ENCODE measurements around the gene RPTOR.
"Not testable (repeated sequence)": the region's sequence is repeated elsewhere in the genome, so short reads cannot be mapped to it uniquely, and the experiment has no call there.

The RPTOR gene

DNA sequence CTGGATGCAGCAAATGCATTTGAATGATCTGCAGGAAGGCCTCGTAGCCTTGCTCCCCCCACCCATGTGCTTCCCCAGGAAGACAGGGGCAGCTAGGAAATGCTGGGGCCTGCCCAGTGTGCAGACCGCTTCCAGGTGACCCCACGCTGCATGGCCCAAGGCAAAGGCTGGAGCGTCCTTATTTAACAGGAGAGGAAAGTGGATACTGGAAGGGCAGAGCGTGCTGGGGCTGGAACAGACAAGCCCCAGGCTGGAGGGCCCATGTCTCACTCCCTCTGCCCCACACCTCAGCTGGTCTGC lies 42.1 kb upstream of the RPTOR start:
- Histone ChIP-seq H3K36me3 (ENCODE audit: insufficient read depth, low read length) (no peaks in the 10 kb centered on the region), H3K9me3 (ENCODE audit: low read depth, low read length) (no peaks in the 10 kb centered on the region), H3K27ac (no peak overlapping the region), H3K4me3 (no peak overlapping the region), H3K9ac (ENCODE audit: insufficient read length) (no peak overlapping the region)
- DNase-seq (ENCODE audit: low read depth, low spot score): no peak
- TF ChIP-seq FOXP2 (optimal IDR thresholded peaks at IDR 0.05; ENCODE audit: control extremely low read depth, extremely low read length, insufficient read depth) (no peak), POLR2AphosphoS5 (IDR thresholded peaks at IDR 0.05; ENCODE audit: borderline replicate concordance, low read depth, low read length) (no peak), EZH2 (IDR thresholded peaks at IDR 0.05) (no peak)

- no peak overlapping the region for H3K9ac ChIP-seq (ENCODE audit: insufficient read length)
- no peaks in the 10 kb centered on the region for H3K9me3 ChIP-seq (ENCODE audit: low read depth, low read length)
- no peak for DNase-seq (ENCODE audit: low read depth, low spot score)
- no peak for TF ChIP-seq FOXP2 (optimal IDR thresholded peaks at IDR 0.05; ENCODE audit: control extremely low read depth, extremely low read length, insufficient read depth)
- TF ChIP-seq EZH2 (IDR thresholded peaks at IDR 0.05): no peak
- no peak for TF ChIP-seq POLR2AphosphoS5 (IDR thresholded peaks at IDR 0.05; ENCODE audit: borderline replicate concordance, low read depth, low read length)
- no peak overlapping the region for H3K4me3 ChIP-seq
- no peaks in the 10 kb centered on the region for H3K36me3 ChIP-seq (ENCODE audit: insufficient read depth, low read length)
- no peak overlapping the region for H3K27ac ChIP-seq
These were observed 41.6 kb upstream of the RPTOR start for GRCh38 chr17:80503031-80503430.

DNA sequence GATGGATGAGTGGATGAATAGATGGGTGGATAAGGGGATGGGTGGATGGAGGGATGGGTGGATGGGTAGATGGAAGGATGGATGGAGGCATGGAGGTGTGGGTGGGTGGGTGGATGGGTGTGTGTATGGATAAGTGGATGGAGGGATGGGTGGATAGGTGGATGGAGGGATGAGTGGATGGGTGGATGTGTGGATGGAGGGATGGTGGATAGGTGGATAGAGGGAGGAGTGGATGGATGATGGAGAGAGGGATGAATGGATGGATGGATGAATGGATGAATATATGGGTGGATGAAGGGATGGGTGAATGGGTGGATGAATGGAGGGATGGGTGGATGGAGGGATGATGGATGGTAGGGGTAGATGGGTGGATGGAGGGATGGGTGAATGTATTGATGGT lies 40.7 kb upstream of the RPTOR start:
- H3K9ac ChIP-seq (ENCODE audit: insufficient read length): no peak overlapping the region
- no peaks in the 10 kb centered on the region for H3K9me3 ChIP-seq (ENCODE audit: low read depth, low read length)
- H3K4me3 ChIP-seq: no peak overlapping the region
- DNase-seq (ENCODE audit: low read depth, low spot score): no peak
- H3K27ac ChIP-seq: no peak overlapping the region
- TF ChIP-seq POLR2AphosphoS5 (IDR thresholded peaks at IDR 0.05; ENCODE audit: borderline replicate concordance, low read depth, low read length) (no peak), FOXP2 (optimal IDR thresholded peaks at IDR 0.05; ENCODE audit: control extremely low read depth, extremely low read length, insufficient read depth) (no peak), EZH2 (IDR thresholded peaks at IDR 0.05) (no peak)
- no peaks in the 10 kb centered on the region for H3K36me3 ChIP-seq (ENCODE audit: insufficient read depth, low read length)

DNA sequence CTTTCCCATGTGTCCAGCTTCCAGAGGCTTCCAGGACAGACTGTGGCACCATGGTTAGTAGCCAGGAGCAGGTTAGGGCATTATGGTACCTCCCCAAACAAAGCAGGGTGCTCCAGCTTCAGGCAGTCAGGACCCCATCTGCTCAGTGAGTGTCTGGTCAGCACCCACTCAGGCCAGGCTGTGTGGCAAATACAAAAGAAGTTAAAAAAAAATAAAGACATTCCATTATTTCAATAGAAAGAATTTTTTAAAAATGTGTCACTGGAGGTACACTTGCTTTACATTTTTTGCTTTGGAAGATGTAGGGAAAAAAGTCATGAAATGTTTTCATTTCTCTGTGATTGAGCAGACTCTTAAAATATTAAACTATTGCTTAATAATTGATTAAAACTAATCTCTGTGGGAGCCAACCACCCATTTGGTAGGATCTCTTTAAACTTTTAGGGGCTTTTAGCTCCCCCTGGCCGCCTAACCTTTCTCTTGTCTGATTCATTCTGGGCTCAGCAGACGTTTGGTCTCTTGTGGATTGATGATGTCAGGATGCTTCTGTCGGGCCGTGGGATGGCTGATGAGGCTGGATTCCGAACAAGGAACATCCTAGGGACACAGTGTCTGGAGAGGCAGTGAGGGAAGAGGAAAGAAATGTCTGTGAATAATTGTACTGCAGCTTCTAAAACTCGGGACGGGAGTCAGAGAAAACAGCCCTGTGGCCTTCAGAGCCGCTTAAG lies 39.8 kb upstream of the RPTOR start:
- no peak overlapping the region for H3K27ac ChIP-seq
- no peaks in the 10 kb centered on the region for H3K9me3 ChIP-seq (ENCODE audit: low read depth, low read length)
- TF ChIP-seq POLR2AphosphoS5 (IDR thresholded peaks at IDR 0.05; ENCODE audit: borderline replicate concordance, low read depth, low read length) (no peak), EZH2 (IDR thresholded peaks at IDR 0.05) (no peak), FOXP2 (optimal IDR thresholded peaks at IDR 0.05; ENCODE audit: control extremely low read depth, extremely low read length, insufficient read depth) (no peak)
- no peaks in the 10 kb centered on the region for H3K36me3 ChIP-seq (ENCODE audit: insufficient read depth, low read length)
- DNase-seq (ENCODE audit: low read depth, low spot score): no peak
- H3K4me3 ChIP-seq: no peak overlapping the region
- no peak overlapping the region for H3K9ac ChIP-seq (ENCODE audit: insufficient read length)

- not testable (repeated sequence) for H3K4me3 ChIP-seq; H3K9ac ChIP-seq (ENCODE audit: insufficient read length); H3K36me3 ChIP-seq (ENCODE audit: insufficient read depth, low read length); H3K27ac ChIP-seq; DNase-seq (ENCODE audit: low read depth, low spot score); H3K9me3 ChIP-seq (ENCODE audit: low read depth, low read length)
These were observed 37.5 kb upstream of the RPTOR start for GRCh38 chr17:80507177-80507576.

GRCh38 chr17:80507965-80508364 lies 36.7 kb upstream of the RPTOR start:
- Histone ChIP-seq H3K36me3 (ENCODE audit: insufficient read depth, low read length) (no peaks in the 10 kb centered on the region), H3K9ac (ENCODE audit: insufficient read length) (no peak overlapping the region), H3K4me3 (no peak overlapping the region), H3K27ac (no peak overlapping the region), H3K9me3 (ENCODE audit: low read depth, low read length) (no peaks in the 10 kb centered on the region)
- DNase-seq (ENCODE audit: low read depth, low spot score): no peak
- TF ChIP-seq EZH2 (IDR thresholded peaks at IDR 0.05): no peak
- no peak for TF ChIP-seq POLR2AphosphoS5 (IDR thresholded peaks at IDR 0.05; ENCODE audit: borderline replicate concordance, low read depth, low read length)
- no peak for TF ChIP-seq FOXP2 (optimal IDR thresholded peaks at IDR 0.05; ENCODE audit: control extremely low read depth, extremely low read length, insufficient read depth)

DNA sequence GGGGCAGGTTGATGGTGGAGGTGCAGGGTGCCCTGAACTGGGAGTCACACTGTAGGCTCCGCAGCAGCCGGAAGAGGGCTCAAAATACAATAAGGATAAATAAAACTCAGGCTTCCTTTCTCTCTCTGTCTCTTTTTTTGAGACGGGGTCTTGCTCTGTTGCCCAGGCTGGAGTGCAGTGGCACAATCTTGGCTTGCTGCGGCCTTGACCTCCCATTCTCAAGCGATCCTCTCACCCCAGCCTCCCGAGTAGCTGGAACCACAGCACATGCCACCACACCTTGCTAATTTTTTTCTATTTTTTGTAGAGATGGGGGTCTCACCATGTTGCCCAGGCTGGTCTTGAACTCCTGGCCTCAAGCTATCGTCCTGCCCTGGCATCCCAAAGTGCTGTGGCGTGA lies 35.3 kb upstream of the RPTOR start:
- TF ChIP-seq FOXP2 (optimal IDR thresholded peaks at IDR 0.05; ENCODE audit: control extremely low read depth, extremely low read length, insufficient read depth) (no peak), EZH2 (IDR thresholded peaks at IDR 0.05) (no peak), POLR2AphosphoS5 (IDR thresholded peaks at IDR 0.05; ENCODE audit: borderline replicate concordance, low read depth, low read length) (no peak)
- no peaks in the 10 kb centered on the region for H3K36me3 ChIP-seq (ENCODE audit: insufficient read depth, low read length)
- no peak overlapping the region for H3K9ac ChIP-seq (ENCODE audit: insufficient read length)
- H3K4me3 ChIP-seq: no peak overlapping the region
- no peaks in the 10 kb centered on the region for H3K9me3 ChIP-seq (ENCODE audit: low read depth, low read length)
- no peak for DNase-seq (ENCODE audit: low read depth, low spot score)
- no peak overlapping the region for H3K27ac ChIP-seq

- TF ChIP-seq EZH2 (IDR thresholded peaks at IDR 0.05) (no peak), POLR2AphosphoS5 (IDR thresholded peaks at IDR 0.05; ENCODE audit: borderline replicate concordance, low read depth, low read length) (no peak), FOXP2 (optimal IDR thresholded peaks at IDR 0.05; ENCODE audit: control extremely low read depth, extremely low read length, insufficient read depth) (no peak)
- Histone ChIP-seq H3K9ac (ENCODE audit: insufficient read length) (no peak overlapping the region), H3K27ac (no peak overlapping the region), H3K36me3 (ENCODE audit: insufficient read depth, low read length) (no peaks in the 10 kb centered on the region), H3K9me3 (ENCODE audit: low read depth, low read length) (no peaks in the 10 kb centered on the region), H3K4me3 (no peak overlapping the region)
- no peak for DNase-seq (ENCODE audit: low read depth, low spot score)
These were observed 34.5 kb upstream of the RPTOR start for GRCh38 chr17:80510132-80510531.

DNA sequence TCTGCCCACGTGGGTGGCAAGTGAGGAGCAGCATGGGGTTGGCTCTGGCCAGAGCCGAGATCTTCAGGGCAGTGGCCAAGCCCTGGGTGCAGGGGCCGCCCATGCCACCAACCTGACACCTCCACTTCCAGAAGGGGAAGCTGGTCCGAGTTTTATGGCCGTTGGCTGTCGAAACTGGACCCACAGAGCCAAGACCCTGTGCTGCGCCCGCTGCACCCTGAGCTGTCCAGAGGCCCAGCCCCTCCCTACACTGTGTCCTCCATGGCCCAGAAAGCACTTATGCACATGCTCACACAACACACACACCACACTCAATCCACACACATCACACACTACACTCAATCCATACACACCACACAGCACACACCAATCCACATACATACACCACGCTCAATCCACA lies 33.9 kb upstream of the RPTOR start:
- H3K9me3 ChIP-seq (ENCODE audit: low read depth, low read length): no peaks in the 10 kb centered on the region
- no peak for TF ChIP-seq FOXP2 (optimal IDR thresholded peaks at IDR 0.05; ENCODE audit: control extremely low read depth, extremely low read length, insufficient read depth)
- no peak for TF ChIP-seq POLR2AphosphoS5 (IDR thresholded peaks at IDR 0.05; ENCODE audit: borderline replicate concordance, low read depth, low read length)
- TF ChIP-seq EZH2 (IDR thresholded peaks at IDR 0.05): no peak
- H3K9ac ChIP-seq (ENCODE audit: insufficient read length): no peak overlapping the region
- H3K36me3 ChIP-seq (ENCODE audit: insufficient read depth, low read length): no peaks in the 10 kb centered on the region
- no peak overlapping the region for H3K4me3 ChIP-seq
- no peak overlapping the region for H3K27ac ChIP-seq
- no peak for DNase-seq (ENCODE audit: low read depth, low spot score)
